GM10847 (cell line): ENCODE data around the gene DMD.

Experiments used
- POLR2A ChIP-seq: IDR thresholded peaks from 2 replicates; pipeline ENCODE4 v1.6.1; 2011; ENCODE audit not compliant: insufficient read length; ENCODE audit errors: extremely low read depth

DMD gene

GRCh38 chrX:31199056-31199839 lies 2012.1 kb downstream of the DMD start:
- no peak for TF ChIP-seq POLR2A

GRCh38 chrX:31190221-31190975 lies 2021.0 kb downstream of the DMD start:
- no peak for TF ChIP-seq POLR2A

GRCh38 chrX:31186693-31187338 lies 2024.5 kb downstream of the DMD start:
- TF ChIP-seq POLR2A: no peak

GRCh38 chrX:31185884-31186283 lies 2025.5 kb downstream of the DMD start:
- TF ChIP-seq POLR2A: no peak

- no peak for TF ChIP-seq POLR2A
Measured at GRCh38 chrX:31181377-31182000, 2029.9 kb downstream of the DMD start.

- TF ChIP-seq POLR2A: no peak
Measured at GRCh38 chrX:31179203-31179602, 2032.1 kb downstream of the DMD start.

GRCh38 chrX:31178769-31179125 lies 2032.6 kb downstream of the DMD start:
- TF ChIP-seq POLR2A: no peak

- TF ChIP-seq POLR2A: no peak
Measured at GRCh38 chrX:31178064-31178768, 2033.1 kb downstream of the DMD start.

- TF ChIP-seq POLR2A: no peak
Measured at GRCh38 chrX:31170792-31171191, 2040.6 kb downstream of the DMD start.

GRCh38 chrX:31168551-31168950 lies 2042.8 kb downstream of the DMD start:
- no peak for TF ChIP-seq POLR2A

- TF ChIP-seq POLR2A: no peak
Measured at GRCh38 chrX:31166832-31167231, 2044.5 kb downstream of the DMD start.

GRCh38 chrX:31166416-31166815 lies 2044.9 kb downstream of the DMD start:
- TF ChIP-seq POLR2A: no peak

GRCh38 chrX:31165241-31166035 lies 2045.9 kb downstream of the DMD start:
- no peak for TF ChIP-seq POLR2A

GRCh38 chrX:31154946-31155345 lies 2056.4 kb downstream of the DMD start:
- TF ChIP-seq POLR2A: no peak
